Hepatocyte (in vitro differentiated cells): ENCODE data around the gene FUBP3. TPM values are rescaled to one million over a fixed set of nuclear protein-coding genes. Genes with fewer than 3 reads are reported as not detected.
A peak's percentile ranks its signal among the peaks of the same experiment; 100 is the strongest.

ENCODE experiments used
- DNase-seq: peaks from one replicate; pipeline ENCODE4 v3.0.0-alpha.2; 2016; ENCODE audit warnings: low spot score
- H2AFZ ChIP-seq: fragments of 200-600 bp; sonication (generic); 2 replicates; pipeline ENCODE4 v1.6.0; 2016; ENCODE audit warnings: antibody characterized with exemption, mild to moderate bottlenecking
- H3K27ac ChIP-seq: fragments of 200-600 bp; sonication (generic); 2 replicates; pipeline ENCODE4 v1.5.1; 2016; ENCODE audit warnings: mild to moderate bottlenecking
- H3K27me3 ChIP-seq: fragments of 200-600 bp; sonication (generic); 2 replicates; pipeline ENCODE4 v1.6.1; 2016
- H3K36me3 ChIP-seq: fragments of 200-600 bp; sonication (generic); replicated peaks from 2 replicates; pipeline ENCODE4 v1.5.1; 2016; ENCODE audit warnings: low read depth; ENCODE audit not compliant: insufficient read depth
- H3K4me1 ChIP-seq: fragments of 200-600 bp; sonication (generic); 2 replicates; pipeline ENCODE4 v1.5.1; 2016; ENCODE audit warnings: mild to moderate bottlenecking, moderate library complexity; ENCODE audit not compliant: insufficient read depth
- H3K4me2 ChIP-seq: fragments of 200-600 bp; sonication (generic); 2 replicates; pipeline ENCODE4 v1.6.0; 2016
- H3K4me3 ChIP-seq: fragments of 200-600 bp; sonication (generic); 2 replicates; pipeline ENCODE4 v1.5.1; 2016; ENCODE audit warnings: mild to moderate bottlenecking
- H3K79me2 ChIP-seq: fragments of 200-600 bp; sonication (generic); 2 replicates; pipeline ENCODE4 v1.6.0; 2017; ENCODE audit warnings: mild to moderate bottlenecking
- H3K9me2 ChIP-seq: fragments of 200-600 bp; sonication (generic); replicated peaks from 2 replicates; pipeline ENCODE4 v1.6.0; 2017; ENCODE audit warnings: mild to moderate bottlenecking; ENCODE audit not compliant: insufficient read depth
- H3K9me3 ChIP-seq: fragments of 200-600 bp; sonication (generic); 2 replicates; pipeline ENCODE4 v1.5.1; 2016; ENCODE audit warnings: low read depth, mild to moderate bottlenecking
- H4K20me1 ChIP-seq: fragments of 200-600 bp; sonication (generic); 2 replicates; pipeline ENCODE4 v1.6.0; 2016; ENCODE audit warnings: mild to moderate bottlenecking; ENCODE audit not compliant: insufficient read depth, poor library complexity, severe bottlenecking
- EZH2 ChIP-seq: fragments of 200-600 bp; sonication (generic); IDR thresholded peaks from 2 replicates; pipeline ENCODE4 v1.6.1; 2016; ENCODE audit warnings: antibody characterized with exemption, mild to moderate bottlenecking, borderline replicate concordance
- EZH2phosphoT487 ChIP-seq: fragments of 200-600 bp; sonication (generic); IDR thresholded peaks from one replicate; pipeline ENCODE4 v1.6.1; 2018; ENCODE audit warnings: antibody characterized with exemption, mild to moderate bottlenecking, low read depth, moderate library complexity; ENCODE audit not compliant: unreplicated experiment, severe bottlenecking
- whole genome bisulfite sequencing: methylation state at CpG from one replicate; pipeline ENCODE4 v1.1.6; 2016; ENCODE audit warnings: low lambda C conversion rate; ENCODE audit errors: missing lambda C conversion rate; 5-methylcytosine and 5-hydroxymethylcytosine counted together
- polyA plus RNA-seq: library from polyadenylated mRNA; unstranded; fragments of >200 nt; fragmentation: Nextera tagmentation; extraction: Ambion mirVana; gene quantifications from 2 replicates; pipeline ENCODE4 v1.2.1, GENCODE V29; 2016
- total RNA-seq: library from RNA; depleted of rRNA; stranded (reverse); fragments of >200 nt; gene quantifications from 2 replicates; pipeline ENCODE4 v1.2.3, GENCODE V29; 2014
- TF ChIP-seq, protein P1 (sequence below): fragments of 200-600 bp; sonication (generic); IDR thresholded peaks from 2 replicates; pipeline ENCODE4 v1.5.1; 2016; ENCODE audit warnings: antibody characterized with exemption, mild to moderate bottlenecking; ENCODE audit not compliant: poor library complexity

FUBP3 gene
- total and polyA plus RNA-seq, 2 experiments from 2014 or later = 55.1 to 56.1 TPM

DNA sequence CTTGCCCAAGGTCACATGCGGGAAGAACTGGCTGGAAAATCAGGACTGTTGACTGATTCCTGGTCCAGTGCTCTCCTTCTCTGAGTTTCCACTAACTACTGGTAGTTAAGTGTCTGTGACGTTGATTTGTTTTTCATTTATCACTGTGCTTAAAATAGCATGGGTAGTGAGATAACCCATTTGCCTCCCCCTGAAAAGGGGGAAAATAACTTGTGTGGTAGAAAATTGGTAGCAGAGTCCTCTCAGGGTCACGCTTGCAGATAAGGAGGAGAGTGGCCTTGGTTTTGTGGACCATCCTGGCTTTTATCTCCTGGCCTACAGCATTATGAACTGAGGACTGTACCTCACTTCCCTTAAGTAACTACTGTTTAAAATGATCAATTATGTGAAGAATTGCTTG is 10.9 kb downstream of the FUBP3 start:
- H3K9me3 ChIP-seq = no peaks in the 10 kb centered on the region
- H3K9me2 ChIP-seq = no peaks in the 10 kb centered on the region
- no peak overlapping the region for H3K4me3 ChIP-seq
- TF ChIP-seq, protein P1, sequence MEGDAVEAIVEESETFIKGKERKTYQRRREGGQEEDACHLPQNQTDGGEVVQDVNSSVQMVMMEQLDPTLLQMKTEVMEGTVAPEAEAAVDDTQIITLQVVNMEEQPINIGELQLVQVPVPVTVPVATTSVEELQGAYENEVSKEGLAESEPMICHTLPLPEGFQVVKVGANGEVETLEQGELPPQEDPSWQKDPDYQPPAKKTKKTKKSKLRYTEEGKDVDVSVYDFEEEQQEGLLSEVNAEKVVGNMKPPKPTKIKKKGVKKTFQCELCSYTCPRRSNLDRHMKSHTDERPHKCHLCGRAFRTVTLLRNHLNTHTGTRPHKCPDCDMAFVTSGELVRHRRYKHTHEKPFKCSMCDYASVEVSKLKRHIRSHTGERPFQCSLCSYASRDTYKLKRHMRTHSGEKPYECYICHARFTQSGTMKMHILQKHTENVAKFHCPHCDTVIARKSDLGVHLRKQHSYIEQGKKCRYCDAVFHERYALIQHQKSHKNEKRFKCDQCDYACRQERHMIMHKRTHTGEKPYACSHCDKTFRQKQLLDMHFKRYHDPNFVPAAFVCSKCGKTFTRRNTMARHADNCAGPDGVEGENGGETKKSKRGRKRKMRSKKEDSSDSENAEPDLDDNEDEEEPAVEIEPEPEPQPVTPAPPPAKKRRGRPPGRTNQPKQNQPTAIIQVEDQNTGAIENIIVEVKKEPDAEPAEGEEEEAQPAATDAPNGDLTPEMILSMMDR = no peak
- no peak for TF ChIP-seq EZH2phosphoT487
- no peak for TF ChIP-seq EZH2
- peak overlapping the region; percentile 14 for H3K4me2 ChIP-seq
- 55% methylated on average over 3 of the region's 3 CpGs for WGBS
- peaks cover 69% of the 10 kb centered on the region for H4K20me1 ChIP-seq
- DNase-seq = no peak
- no peaks in the 10 kb centered on the region for H3K36me3 ChIP-seq
- H3K79me2 ChIP-seq = peaks cover 94% of the 10 kb centered on the region
- peak overlapping the region; percentile 51 for H3K27ac ChIP-seq
- H3K27me3 ChIP-seq = no peaks in the 10 kb centered on the region
- peaks cover 10% of the 10 kb centered on the region for H3K4me1 ChIP-seq
- H2AFZ ChIP-seq = no peak overlapping the region

DNA sequence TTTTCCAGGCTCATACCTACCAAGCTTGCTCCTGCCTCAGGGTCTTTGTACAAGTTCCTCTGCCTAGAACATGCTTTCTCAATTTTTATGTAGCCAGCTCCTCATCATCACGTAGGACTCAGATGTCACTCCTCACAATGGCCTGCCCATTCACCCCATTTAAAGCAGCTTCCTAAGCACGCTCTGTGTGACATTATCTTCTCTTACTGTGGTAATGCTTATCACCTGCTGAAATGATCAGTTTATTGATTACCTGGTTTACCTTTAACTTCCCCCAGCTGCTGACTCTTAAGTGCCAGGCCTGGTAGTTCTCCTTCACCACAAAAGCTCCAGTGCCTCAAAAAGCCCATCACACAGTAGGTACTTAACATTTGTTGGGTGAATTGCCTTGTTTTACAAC is 13.6 kb downstream of the FUBP3 start:
- H3K27me3 ChIP-seq = no peaks in the 10 kb centered on the region
- peaks cover 52% of the 10 kb centered on the region for H4K20me1 ChIP-seq
- H3K4me3 ChIP-seq = no peak overlapping the region
- no peak overlapping the region for H2AFZ ChIP-seq
- WGBS = 89% methylated on average over 2 of the region's 2 CpGs
- H3K27ac ChIP-seq = no peak overlapping the region
- no peaks in the 10 kb centered on the region for H3K9me3 ChIP-seq
- H3K79me2 ChIP-seq = peaks cover 78% of the 10 kb centered on the region
- peaks cover 10% of the 10 kb centered on the region for H3K4me1 ChIP-seq
- no peak for DNase-seq
- H3K4me2 ChIP-seq = no peak overlapping the region
- H3K9me2 ChIP-seq = no peaks in the 10 kb centered on the region
- TF ChIP-seq, protein P1 = no peak
- TF ChIP-seq EZH2 = no peak
- no peak for TF ChIP-seq EZH2phosphoT487
- H3K36me3 ChIP-seq = no peaks in the 10 kb centered on the region

DNA sequence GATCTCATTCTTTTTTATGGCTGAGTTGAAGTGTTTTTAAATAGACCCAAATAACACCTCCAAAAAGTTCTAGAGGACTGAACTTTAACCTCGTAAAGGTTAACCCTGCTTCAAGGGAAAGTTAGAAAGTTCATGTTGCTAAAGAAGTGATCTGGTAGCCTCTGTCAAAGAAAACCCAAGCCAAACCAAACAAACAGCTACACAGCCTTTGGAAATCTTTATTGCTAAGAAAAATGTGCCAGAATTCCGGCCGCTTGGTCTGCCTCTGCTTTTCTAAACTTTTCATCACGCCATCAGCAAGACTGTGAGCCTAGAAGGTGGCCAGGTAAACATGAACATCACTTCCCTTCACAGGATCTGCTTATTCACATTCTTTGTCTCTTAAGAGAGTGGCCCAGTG is 17.9 kb downstream of the FUBP3 start:
- WGBS = 86% methylated on average over 4 of the region's 4 CpGs
- Histone ChIP-seq H3K79me2 (peaks cover 38% of the 10 kb centered on the region), H3K9me3 (no peaks in the 10 kb centered on the region), H3K36me3 (no peaks in the 10 kb centered on the region), H3K4me3 (no peak overlapping the region), H2AFZ (no peak overlapping the region), H4K20me1 (peaks cover 18% of the 10 kb centered on the region), H3K4me2 (no peak overlapping the region), H3K27me3 (no peaks in the 10 kb centered on the region), H3K9me2 (no peaks in the 10 kb centered on the region), H3K4me1 (no peaks in the 10 kb centered on the region), H3K27ac (no peak overlapping the region)
- TF ChIP-seq EZH2 (no peak), EZH2phosphoT487 (no peak)
- TF ChIP-seq, protein P1 = no peak
- DNase-seq = no peak

DNA sequence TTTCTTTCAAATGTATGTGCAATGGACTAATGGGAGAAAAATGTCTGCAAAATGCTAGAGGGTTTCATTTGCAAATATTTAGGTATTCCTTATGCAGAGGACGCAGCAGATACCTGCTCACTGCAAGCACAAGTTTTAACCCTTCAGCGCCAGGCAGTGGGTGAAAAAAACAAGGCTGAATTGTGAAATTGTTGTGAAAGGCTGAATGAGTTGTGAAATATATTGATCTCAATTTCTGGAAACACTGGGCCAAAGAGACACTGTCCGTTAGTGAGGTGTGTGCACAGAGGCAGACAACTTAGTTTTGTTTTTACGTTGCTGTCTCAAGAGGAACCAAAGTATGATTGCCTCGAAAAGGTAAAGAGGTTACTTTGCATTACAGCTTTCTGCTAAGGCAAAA is 18.8 kb downstream of the FUBP3 start:
- Histone ChIP-seq H3K79me2 (peaks cover 30% of the 10 kb centered on the region), H3K27ac (no peak overlapping the region), H3K4me1 (no peaks in the 10 kb centered on the region), H3K27me3 (no peaks in the 10 kb centered on the region), H3K4me2 (no peak overlapping the region), H3K9me2 (no peaks in the 10 kb centered on the region), H3K4me3 (no peak overlapping the region), H2AFZ (no peak overlapping the region), H3K36me3 (no peaks in the 10 kb centered on the region), H3K9me3 (no peaks in the 10 kb centered on the region), H4K20me1 (peaks cover 8% of the 10 kb centered on the region)
- WGBS = 90% methylated on average over 5 of the region's 5 CpGs
- DNase-seq = no peak
- no peak for TF ChIP-seq EZH2
- TF ChIP-seq, protein P1 = no peak
- TF ChIP-seq EZH2phosphoT487 = no peak
